Breast epithelium (tissue), 3 donors: Measurements from ENCODE around the gene ENAM.
"Not testable (repeated sequence)": the region's sequence is repeated elsewhere in the genome, so short reads cannot be mapped to it uniquely, and the experiment has no call there.

Source experiments
- POLR2A ChIP-seq: fragments of 450-650 bp; IDR thresholded peaks from one replicate; pipeline ENCODE4 v1.6.1; 2016; ENCODE audit warnings: antibody characterized with exemption, mild to moderate bottlenecking, moderate library complexity
- TF ChIP-seq, protein P1 (sequence below), 3 donors: fragments of 450-650 bp; IDR thresholded peaks; one replicate each; pipeline ENCODE4 v1.5.1; 2016 to 2017; ENCODE audit warnings: antibody characterized with exemption in 3 of 3, mild to moderate bottlenecking in 3 of 3, moderate library complexity in 3 of 3

DNA sequence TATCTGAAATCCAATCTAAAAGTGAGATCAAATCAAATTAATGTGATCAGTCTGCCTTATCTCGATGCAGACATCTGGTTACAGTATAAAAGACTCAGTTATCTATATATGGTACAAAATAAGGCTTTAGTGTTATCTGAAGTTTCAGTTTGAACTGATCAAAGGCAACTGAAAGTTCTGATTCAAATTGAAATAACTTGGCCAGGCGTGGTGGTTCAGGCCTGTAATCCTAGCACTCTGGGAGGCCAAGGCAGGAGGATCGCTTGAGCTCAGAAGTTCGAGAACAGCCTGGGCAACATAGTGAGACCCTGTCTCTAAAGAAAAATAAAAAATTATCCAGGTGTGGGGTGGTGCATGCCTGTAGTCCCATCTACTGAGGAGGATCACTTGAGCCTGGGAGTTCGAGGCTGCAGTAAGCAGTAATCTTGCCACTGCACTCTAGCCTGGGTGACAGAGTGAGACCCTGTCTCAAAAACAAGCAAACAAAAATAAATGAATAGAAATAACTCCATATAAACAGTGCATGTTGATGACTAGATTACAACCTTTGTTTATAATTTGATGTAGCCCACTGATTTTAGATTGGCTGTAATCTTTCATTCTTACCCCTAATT, 32.9 kb downstream of the ENAM start:
- TF ChIP-seq POLR2A, result not testable (repeated sequence)
- TF ChIP-seq, protein P1, sequence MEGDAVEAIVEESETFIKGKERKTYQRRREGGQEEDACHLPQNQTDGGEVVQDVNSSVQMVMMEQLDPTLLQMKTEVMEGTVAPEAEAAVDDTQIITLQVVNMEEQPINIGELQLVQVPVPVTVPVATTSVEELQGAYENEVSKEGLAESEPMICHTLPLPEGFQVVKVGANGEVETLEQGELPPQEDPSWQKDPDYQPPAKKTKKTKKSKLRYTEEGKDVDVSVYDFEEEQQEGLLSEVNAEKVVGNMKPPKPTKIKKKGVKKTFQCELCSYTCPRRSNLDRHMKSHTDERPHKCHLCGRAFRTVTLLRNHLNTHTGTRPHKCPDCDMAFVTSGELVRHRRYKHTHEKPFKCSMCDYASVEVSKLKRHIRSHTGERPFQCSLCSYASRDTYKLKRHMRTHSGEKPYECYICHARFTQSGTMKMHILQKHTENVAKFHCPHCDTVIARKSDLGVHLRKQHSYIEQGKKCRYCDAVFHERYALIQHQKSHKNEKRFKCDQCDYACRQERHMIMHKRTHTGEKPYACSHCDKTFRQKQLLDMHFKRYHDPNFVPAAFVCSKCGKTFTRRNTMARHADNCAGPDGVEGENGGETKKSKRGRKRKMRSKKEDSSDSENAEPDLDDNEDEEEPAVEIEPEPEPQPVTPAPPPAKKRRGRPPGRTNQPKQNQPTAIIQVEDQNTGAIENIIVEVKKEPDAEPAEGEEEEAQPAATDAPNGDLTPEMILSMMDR (IDR thresholded peaks at IDR 0.05), result not testable (repeated sequence)
